ENCODE results near the gene IGSF21.

DNA sequence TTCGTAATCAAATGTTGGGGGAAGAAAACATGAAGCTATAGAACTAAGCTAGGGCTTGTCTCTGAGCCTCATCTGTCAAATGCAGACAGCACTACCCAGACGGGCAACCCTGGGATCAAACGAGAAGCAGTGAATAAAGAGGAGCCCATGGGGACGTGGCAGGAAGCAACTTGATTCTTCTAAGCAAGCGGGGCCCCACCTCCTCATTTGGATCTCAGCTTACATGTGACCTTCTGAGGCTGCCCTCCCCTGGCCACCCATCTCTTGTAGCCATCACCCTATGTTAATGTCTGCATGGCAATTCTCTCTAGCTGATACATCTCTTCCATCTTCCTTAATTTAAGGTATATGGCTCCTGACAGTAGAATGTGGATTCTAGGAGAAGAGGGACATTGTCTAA lies 171.3 kb downstream of the IGSF21 start:
- TF ChIP-seq YY1 (IDR thresholded peaks at IDR 0.05; ENCODE audit: insufficient read depth, insufficient read length) (no peak), SUZ12 (IDR thresholded peaks at IDR 0.05; ENCODE audit: extremely low read depth, insufficient read depth, insufficient read length) (no peak), ZNF274 (IDR thresholded peaks at IDR 0.05; ENCODE audit: low read depth, low read length) (no peak)
